Suprapubic skin (tissue), 3 donors: ENCODE measurements around the gene ZNF598.

ENCODE experiments used
- CTCF ChIP-seq, 2 donors: fragments of 200-600 bp in 1 of 2; fragments of 450-650 bp in 1 of 2; sonication (generic) in 1 of 2; IDR thresholded peaks; one replicate each; pipeline ENCODE4 v1.5.1; 2016 to 2019; ENCODE audit warnings: antibody characterized with exemption in 2 of 2, mild to moderate bottlenecking in 1 of 2, moderate library complexity in 1 of 2
- POLR2A ChIP-seq, 2 donors: fragments of 450-650 bp; IDR thresholded peaks; one replicate each; pipeline ENCODE4 v1.6.1; 2017; ENCODE audit warnings: antibody characterized with exemption in 2 of 2, mild to moderate bottlenecking in 2 of 2, moderate library complexity in 2 of 2

- TF ChIP-seq CTCF (IDR thresholded peaks at IDR 0.05) = no peak
- TF ChIP-seq POLR2A (IDR thresholded peaks at IDR 0.05) = no peak
Measured at GRCh38 chr16:2057438-2057837, 47.8 kb upstream of the ZNF598 start.
